HCT116 (cell line): ENCODE measurements around the gene WNT1. TPM values are rescaled to one million over a fixed set of nuclear protein-coding genes. Genes with fewer than 3 reads are reported as not detected.

Experiments
- ATAC-seq: fragments of 200-7000 bp; cut with Tn5 transposase; 2 replicates; pipeline ENCODE4 v1.9.1; 2020; ENCODE audit warnings: mild to moderate bottlenecking, moderate library complexity
- BruUV-seq: library from RNA; stranded (reverse); fragments of 400-500 nt; replicated peaks from 2 replicates; lab custom pipeline; 2021; lab: Mats Ljungman, UMichigan
- CTCF ChIA-PET: fragments of 300-600 bp; sonication (Branson Sonifier 250); formaldehyde crosslinking; loops from one replicate; lab custom pipeline; 2021; ENCODE audit warnings: antibody characterized with exemption; lab: Charles Lee
- POLR2A ChIA-PET: fragments of 300-600, 350-600 bp; sonication (Branson Sonifier 250); formaldehyde crosslinking; loops from one replicate; lab custom pipeline; 2021; ENCODE audit warnings: antibody characterized with exemption; lab: Charles Lee
- RAD21 ChIA-PET, 2 experiments: fragments of 300-600 bp; sonication (Branson Sonifier 250); formaldehyde crosslinking; loops; one replicate each; lab custom pipeline; 2023; ENCODE audit warnings: low total read pairs in 2 of 2; ENCODE audit not compliant: uncharacterized antibody in 2 of 2, unreplicated experiment in 2 of 2, low non-redundant PET in 1 of 2; lab: Charles Lee
- DNase-seq: peaks from one replicate; pipeline ENCODE4 v3.0.0-alpha.2; 2010; ENCODE audit warnings: low read depth, low spot score
- H2AFZ ChIP-seq: fragments of 200-600 bp; shearing (Covaris generic), sonication (generic); 2 replicates; pipeline ENCODE4 v1.6.1; 2017; ENCODE audit warnings: low read depth, mixed run types, mixed read lengths, antibody characterized with exemption, low read length; ENCODE audit not compliant: poor library complexity, severe bottlenecking
- H3K27ac ChIP-seq: 2 replicates; pipeline ENCODE4 v1.5.1; 2012; ENCODE audit warnings: low read depth, low read length
- H3K27me3 ChIP-seq: fragments of 200-600 bp; sonication (generic); 2 replicates; pipeline ENCODE4 v1.6.1; 2016; ENCODE audit warnings: mixed run types, low read length, mixed read lengths; ENCODE audit not compliant: insufficient read depth
- H3K36me3 ChIP-seq, 2 experiments: fragments of 200-500 bp in 1 of 2; fragments of 200-600 bp in 1 of 2; sonication (Bioruptor generic) in 1 of 2; sonication (generic) in 1 of 2; 2 replicates each; pipeline versions ENCODE4 v1.5.1 to v1.6.1; 2014 to 2016; ENCODE audit warnings: low read length in 2 of 2, inconsistent platforms in 1 of 2, mixed read lengths in 1 of 2, mixed run types in 1 of 2; ENCODE audit not compliant: insufficient read depth in 2 of 2, control insufficient read depth in 1 of 2
- H3K4me1 ChIP-seq, 2 experiments: fragments of 200-600 bp in 1 of 2; sonication (generic) in 1 of 2; 2 replicates each; pipeline versions ENCODE4 v1.5.1 to v1.6.1; 2012 to 2017; ENCODE audit warnings: low read length in 2 of 2, inconsistent platforms in 1 of 2, mild to moderate bottlenecking in 1 of 2, mixed read lengths in 1 of 2, mixed run types in 1 of 2, moderate library complexity in 1 of 2; ENCODE audit not compliant: insufficient read depth in 2 of 2, control insufficient read depth in 1 of 2
- H3K4me2 ChIP-seq: fragments of 200-600 bp; sonication (generic); 2 replicates; pipeline ENCODE4 v1.6.1; 2017; ENCODE audit warnings: mixed run types, low read length, mixed read lengths
- H3K4me3 ChIP-seq, 2 experiments: fragments of 200-600 bp in 1 of 2; sonication (generic) in 1 of 2; replicated peaks in 1 of 2; 2 replicates each; pipeline ENCODE4 v1.5.1; 2011 to 2016; ENCODE audit warnings: low read length in 2 of 2, control low read depth in 1 of 2, low read depth in 1 of 2, mild to moderate bottlenecking in 1 of 2, mixed read lengths in 1 of 2, mixed run types in 1 of 2
- H3K79me2 ChIP-seq: fragments of 200-600 bp; sonication (generic); 2 replicates; pipeline ENCODE4 v1.6.1; 2017; ENCODE audit warnings: mild to moderate bottlenecking, mixed run types, low read length, moderate library complexity, mixed read lengths; ENCODE audit not compliant: insufficient read depth
- H3K9ac ChIP-seq: fragments of 200-600 bp; sonication (generic); 2 replicates; pipeline ENCODE4 v1.6.1; 2016; ENCODE audit warnings: low read length, mixed read lengths
- H3K9me2 ChIP-seq: fragments of 200-600 bp; sonication (generic), shearing (Covaris generic); 2 replicates; pipeline ENCODE4 v1.6.1; 2017; ENCODE audit warnings: mixed run types, mild to moderate bottlenecking, moderate library complexity; ENCODE audit not compliant: insufficient read depth
- H3K9me3 ChIP-seq, 2 experiments: fragments of 200-500 bp in 1 of 2; fragments of 200-600 bp in 1 of 2; sonication (Bioruptor generic) in 1 of 2; sonication (generic) in 1 of 2; 2 replicates each; pipeline ENCODE4 v1.6.1; 2014 to 2017; ENCODE audit warnings: low read length in 2 of 2, mixed read lengths in 2 of 2, inconsistent platforms in 1 of 2, low read depth in 1 of 2, mild to moderate bottlenecking in 1 of 2, mixed run types in 1 of 2, moderate library complexity in 1 of 2; ENCODE audit not compliant: control insufficient read depth in 1 of 2, insufficient read depth in 1 of 2
- H4K20me1 ChIP-seq: fragments of 200-600 bp; sonication (generic), shearing (Covaris generic); 2 replicates; pipeline ENCODE4 v1.6.1; 2017; ENCODE audit warnings: mixed run types, mild to moderate bottlenecking, moderate library complexity; ENCODE audit not compliant: insufficient read depth
- CBX3 ChIP-seq: IDR thresholded peaks from 2 replicates; pipeline ENCODE4 v1.6.1; 2012; ENCODE audit warnings: low read depth
- CEBPB ChIP-seq: IDR thresholded peaks from 2 replicates; pipeline ENCODE4 v1.6.1; 2012; ENCODE audit warnings: low read depth
- CTCF ChIP-seq, 3 experiments: fragments of 200-600 bp in 1 of 3; sonication (generic) in 1 of 3; IDR thresholded peaks in 2 of 3; conservative IDR thresholded peaks in 1 of 3; 2 replicates each; pipeline ENCODE4 v1.5.1; 2012 to 2017; ENCODE audit warnings: low read depth in 2 of 3, low read length in 2 of 3, antibody characterized with exemption in 1 of 3, borderline replicate concordance in 1 of 3, control low read depth in 1 of 3, mild to moderate bottlenecking in 1 of 3, mixed read lengths in 1 of 3, mixed run types in 1 of 3, moderate library complexity in 1 of 3; ENCODE audit not compliant: insufficient read depth in 1 of 3
- ELF1 ChIP-seq: IDR thresholded peaks from 2 replicates; pipeline ENCODE4 v1.6.1; 2012; ENCODE audit warnings: low read depth, borderline replicate concordance
- EZH2 ChIP-seq: fragments of 200-600 bp; sonication (generic); IDR thresholded peaks from 2 replicates; pipeline ENCODE4 v1.6.1; 2017; ENCODE audit warnings: antibody characterized with exemption, mixed run types
- EZH2phosphoT487 ChIP-seq: fragments of 200-600 bp; IDR thresholded peaks from 2 replicates; pipeline ENCODE4 v1.6.1; 2018; ENCODE audit warnings: antibody characterized with exemption, borderline replicate concordance
- FOSL1 ChIP-seq: IDR thresholded peaks from 2 replicates; pipeline ENCODE4 v1.6.1; 2012; ENCODE audit warnings: low read depth
- POLR2AphosphoS5 ChIP-seq: IDR thresholded peaks from 2 replicates; pipeline ENCODE4 v1.6.1; 2011; ENCODE audit warnings: mild to moderate bottlenecking, low read depth, low read length, moderate library complexity
- REST ChIP-seq: IDR thresholded peaks from 2 replicates; pipeline ENCODE4 v1.6.1; 2012; ENCODE audit warnings: low read depth
- SP1 ChIP-seq: IDR thresholded peaks from 2 replicates; pipeline ENCODE4 v1.6.1; 2012; ENCODE audit warnings: low read depth
- SRF ChIP-seq: IDR thresholded peaks from 2 replicates; pipeline ENCODE4 v1.6.1; 2012; ENCODE audit warnings: low read depth
- YY1 ChIP-seq: IDR thresholded peaks from 2 replicates; pipeline ENCODE4 v1.6.1; 2011; ENCODE audit warnings: low read length, low read depth, moderate library complexity, mild to moderate bottlenecking; ENCODE audit not compliant: insufficient replicate concordance; ENCODE audit errors: extremely low read depth
- ZFX ChIP-seq: fragments of 450-650 bp; IDR thresholded peaks from 2 replicates; pipeline ENCODE4 v1.6.1; 2017
- intact Hi-C: fragments of 100-400 bp; cut with micrococcal nuclease; formaldehyde crosslinking; loops from 2 replicates; pipeline ENCODE4 v1.10.0; 2022
- total RNA-seq: library from RNA; stranded (reverse); gene quantifications from one replicate; pipeline ENCODE4 v1.2.1, GENCODE V29; 2021; ENCODE audit not compliant: unreplicated experiment

WNT1 gene
- total RNA-seq, 1 experiment from 2014 or later: not detected

- ChIA-PET POLR2A (no interaction called here), CTCF (no interaction called here), RAD21 (no interaction called here)
- H3K27ac ChIP-seq: no peak overlapping the region
- no peaks in the 10 kb centered on the region for H3K9me2 ChIP-seq
- H3K4me3 ChIP-seq: no peak overlapping the region
- no peaks in the 10 kb centered on the region for H3K27me3 ChIP-seq
- H4K20me1 ChIP-seq: peaks cover 5% of the 10 kb centered on the region; the same call in 1 of the 2 replicates
- DNase-seq (no peak), ATAC-seq (no peak)
- intact Hi-C loops: no loop called here
- no peak overlapping the region for H3K4me2 ChIP-seq
- peaks cover 3 to 15% of the 10 kb centered on the region in 2 experiments for H3K4me1 ChIP-seq
- H2AFZ ChIP-seq: no peak overlapping the region
- peaks cover 14% of the 10 kb centered on the region for H3K79me2 ChIP-seq
- H3K9ac ChIP-seq: no peak overlapping the region
- no peaks in the 10 kb centered on the region for H3K36me3 ChIP-seq
- no TSS peak for BruUV-seq
- no peaks in the 10 kb centered on the region for H3K9me3 ChIP-seq
- no peak for TF ChIP-seq POLR2AphosphoS5
- TF ChIP-seq CTCF (IDR thresholded peaks at IDR 0.05 in 2 of 3, conservative IDR thresholded peaks at IDR 0.05 in 1 of 3; ENCODE audit: borderline replicate concordance in 1 of 3, insufficient read depth in 1 of 3, low read depth in 2 of 3, low read length in 2 of 3): no peak
Measured at GRCh38 chr12:48960834-48961233, 17.3 kb upstream of the WNT1 start.

GRCh38 chr12:48961331-48961730, 16.8 kb upstream of the WNT1 start:
- Histone ChIP-seq H3K36me3 (no peaks in the 10 kb centered on the region), H3K27me3 (no peaks in the 10 kb centered on the region), H3K4me3 (no peak overlapping the region), H3K4me2 (no peak overlapping the region), H3K27ac (no peak overlapping the region), H2AFZ (no peak overlapping the region), H3K9me3 (no peaks in the 10 kb centered on the region), H3K4me1 (peaks cover 3 to 11% of the 10 kb centered on the region in 2 experiments; a peak in 2 of 4 replicates), H3K9ac (no peak overlapping the region), H3K79me2 (peaks cover 9% of the 10 kb centered on the region), H4K20me1 (no peaks in the 10 kb centered on the region), H3K9me2 (no peaks in the 10 kb centered on the region)
- ChIA-PET RAD21 (no interaction called here), POLR2A (no interaction called here), CTCF (no interaction called here)
- DNase-seq (no peak), ATAC-seq (no peak)
- no TSS peak for BruUV-seq
- intact Hi-C loops: no loop called here
- TF ChIP-seq POLR2AphosphoS5: no peak
- no peak for TF ChIP-seq REST
- TF ChIP-seq EZH2: no peak
- TF ChIP-seq SRF: no peak
- no peak for TF ChIP-seq ELF1
- no peak for TF ChIP-seq CEBPB
- TF ChIP-seq EZH2phosphoT487: no peak
- TF ChIP-seq YY1: no peak
- TF ChIP-seq SP1: no peak
- TF ChIP-seq CTCF (IDR thresholded peaks at IDR 0.05 in 2 of 3, conservative IDR thresholded peaks at IDR 0.05 in 1 of 3; ENCODE audit: borderline replicate concordance in 1 of 3, insufficient read depth in 1 of 3, low read depth in 2 of 3, low read length in 2 of 3): no peak
- no peak for TF ChIP-seq ZFX
- no peak for TF ChIP-seq CBX3
- TF ChIP-seq FOSL1: no peak
